GM21360 (cell line): ENCODE data around the gene AGXT.

Experiments used
- ATAC-seq: cut with Tn5 transposase; IDR thresholded peaks from one replicate; pipeline ENCODE4 v1.9.1; 2021; ENCODE audit warnings: mild to moderate bottlenecking, moderate library complexity; ENCODE audit not compliant: unreplicated experiment

AGXT gene

GRCh38 chr2:240896871-240897692, 28.5 kb downstream of the AGXT start:
- ATAC-seq, result no peak

- no peak for ATAC-seq
Measured at GRCh38 chr2:240898108-240898730, 29.6 kb downstream of the AGXT start.

- no peak for ATAC-seq
Measured at GRCh38 chr2:240898731-240899467, 30.3 kb downstream of the AGXT start.

- no peak for ATAC-seq
Measured at GRCh38 chr2:240899468-240899865, 30.8 kb downstream of the AGXT start.

GRCh38 chr2:240900141-240900860, 31.7 kb downstream of the AGXT start:
- ATAC-seq, result no peak

- ATAC-seq, result no peak
Measured at GRCh38 chr2:240901986-240902614, 33.5 kb downstream of the AGXT start.

GRCh38 chr2:240902615-240903041, 34.0 kb downstream of the AGXT start:
- ATAC-seq, result no peak

GRCh38 chr2:240903191-240904060, 34.8 kb downstream of the AGXT start:
- ATAC-seq, result no peak

GRCh38 chr2:240904216-240905175, 35.9 kb downstream of the AGXT start:
- ATAC-seq, result no peak

- ATAC-seq, result no peak
Measured at GRCh38 chr2:240905176-240905781, 36.7 kb downstream of the AGXT start.

GRCh38 chr2:240906141-240906910, 37.7 kb downstream of the AGXT start, which contains the start of gene CROCC2:
Gene CROCC2 (plus strand): TSS chr2:240906336. CDS start chr2:240906514, 178 bp downstream.
- ATAC-seq, result no peak

GRCh38 chr2:240906911-240907590, 38.4 kb downstream of the AGXT start:
- no peak for ATAC-seq

GRCh38 chr2:240909216-240909974, 40.8 kb downstream of the AGXT start:
- no peak for ATAC-seq

GRCh38 chr2:240911641-240912265, 43.1 kb downstream of the AGXT start:
- no peak for ATAC-seq
